ENCODE measurements around the gene SERF2.
"Not testable (repeated sequence)": the region's sequence is repeated elsewhere in the genome, so short reads cannot be mapped to it uniquely, and the experiment has no call there.

SERF2 gene

GRCh38 chr15:43794269-43795037, 2.3 kb downstream of the SERF2 start:
- DNase-seq: no peak

- DNase-seq: no peak
These were observed 3.1 kb downstream of the SERF2 start for GRCh38 chr15:43795197-43795596.

GRCh38 chr15:43795997-43796396, 3.9 kb downstream of the SERF2 start:
- DNase-seq: no peak

- no peak for DNase-seq
These were observed 4.4 kb downstream of the SERF2 start for GRCh38 chr15:43796566-43796965.

- DNase-seq: no peak
These were observed 7.3 kb downstream of the SERF2 start for GRCh38 chr15:43799209-43799944.

- DNase-seq: no peak
These were observed 7.8 kb downstream of the SERF2 start, which contains the start of gene SERINC4 for GRCh38 chr15:43799945-43800285. SERINC4 (minus strand) TSS chr15:43800220; CDS start chr15:43799986, 234 bp downstream.

- DNase-seq: peak; percentile 83 to 93 (median 88)
These were observed 8.4 kb downstream of the SERF2 start, which contains the start of gene HYPK for GRCh38 chr15:43800286-43801141. HYPK (plus strand) TSS chr15:43800599; CDS start chr15:43800623, 24 bp downstream.

- not testable (repeated sequence) for DNase-seq
These were observed 10.6 kb downstream of the SERF2 start for GRCh38 chr15:43802676-43803075.

- no peak for DNase-seq
These were observed 16.4 kb downstream of the SERF2 start for GRCh38 chr15:43808435-43808950.

- no peak for DNase-seq
These were observed 17.0 kb downstream of the SERF2 start for GRCh38 chr15:43808960-43809678.

GRCh38 chr15:43815064-43815463, 22.9 kb downstream of the SERF2 start:
- not testable (repeated sequence) for DNase-seq

- no peak for DNase-seq
These were observed 29.4 kb downstream of the SERF2 start for GRCh38 chr15:43821505-43821904.

GRCh38 chr15:43824302-43825246, 32.5 kb downstream of the SERF2 start, which contains the start of gene MFAP1:
MFAP1 (minus strand) TSS chr15:43824690; CDS start chr15:43824569, 121 bp downstream.
- peak; percentile 87 to 98 (median 92) for DNase-seq

- DNase-seq: not testable (repeated sequence)
These were observed 33.2 kb downstream of the SERF2 start for GRCh38 chr15:43825305-43825704.

GRCh38 chr15:43826029-43826507, 33.9 kb downstream of the SERF2 start:
- no peak for DNase-seq

- DNase-seq: peak; percentile 59 to 88 (median 67)
These were observed 34.6 kb downstream of the SERF2 start, which contains the start of gene WDR76 for GRCh38 chr15:43826508-43827341. WDR76 (plus strand) TSS chr15:43827002; CDS start chr15:43827033, 31 bp downstream.

- DNase-seq: peak in 1 of 5 donors; percentile 57
These were observed 36.0 kb downstream of the SERF2 start for GRCh38 chr15:43828061-43828657.

GRCh38 chr15:43829951-43830540, 37.9 kb downstream of the SERF2 start:
- DNase-seq: not testable (repeated sequence)
